Brain microvascular endothelial cell (primary cell): ENCODE measurements around the gene PDXP.

ENCODE experiments used
- DNase-seq: peaks from one replicate; pipeline ENCODE4 v3.0.0-alpha.2; 2020
- H3K27ac ChIP-seq: fragments of 250-450 bp; sonication (Bioruptor Pico); 2 replicates; pipeline ENCODE4 v1.5.1; 2020; ENCODE audit warnings: mild to moderate bottlenecking, moderate library complexity
- H3K27me3 ChIP-seq: fragments of 250-450 bp; sonication (Bioruptor Pico); replicated peaks from 2 replicates; pipeline ENCODE4 v1.5.1; 2020; ENCODE audit warnings: mild to moderate bottlenecking
- H3K36me3 ChIP-seq: fragments of 250-450 bp; sonication (Bioruptor Pico); replicated peaks from 2 replicates; pipeline ENCODE4 v1.5.1; 2020; ENCODE audit warnings: mild to moderate bottlenecking
- H3K4me3 ChIP-seq: 2 replicates; pipeline ENCODE4 v1.5.1; 2011; ENCODE audit warnings: low read depth, mild to moderate bottlenecking, control low read depth, low read length, moderate library complexity
- CTCF ChIP-seq: IDR thresholded peaks from 2 replicates; pipeline ENCODE4 v1.5.1; 2011; ENCODE audit warnings: low read depth, mild to moderate bottlenecking, moderate library complexity, low read length, control low read depth, inconsistent platforms; ENCODE audit errors: missing control alignments
- in situ Hi-C: cut with HindIII; loops from 2 replicates; pipeline ENCODE4 v1.10.0; 2017; ENCODE audit warnings: low sequenced_read_pairs, low pct_ligation_motif_present

Gene PDXP

GRCh38 chr22:37709445-37709765, 50.9 kb downstream of the PDXP start:
- no peak overlapping the region for H3K27ac ChIP-seq
- DNase-seq, result no peak
- H3K36me3 ChIP-seq, result no peaks in the 10 kb centered on the region
- no peak for TF ChIP-seq CTCF
- in situ Hi-C loops, result no loop called here
- no peaks in the 10 kb centered on the region for H3K27me3 ChIP-seq
- no peak overlapping the region for H3K4me3 ChIP-seq

DNA sequence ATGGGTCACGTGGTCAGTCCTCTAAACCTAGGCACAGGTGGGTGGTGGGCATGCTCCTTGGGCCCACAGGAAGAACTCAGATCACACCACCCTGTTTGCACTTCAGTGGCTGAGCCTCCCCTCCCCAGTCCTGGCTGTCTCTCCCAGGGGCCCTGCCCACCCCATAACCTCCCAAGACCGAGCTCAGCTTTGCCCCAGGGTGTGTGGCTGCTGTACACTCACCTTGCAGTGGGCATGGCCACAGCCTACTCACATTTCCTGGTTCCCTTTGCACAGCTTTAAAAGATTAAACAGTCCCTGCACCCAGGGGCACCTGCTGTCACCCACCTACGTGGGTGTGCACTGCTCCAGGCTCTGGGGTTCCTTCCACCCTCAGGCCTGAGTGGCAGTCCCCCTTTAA, 52.2 kb downstream of the PDXP start:
- TF ChIP-seq CTCF, result no peak
- Histone ChIP-seq H3K36me3 (no peaks in the 10 kb centered on the region), H3K4me3 (no peak overlapping the region), H3K27me3 (no peaks in the 10 kb centered on the region), H3K27ac (no peak overlapping the region)
- in situ Hi-C loops, result no loop called here
- no peak for DNase-seq

DNA sequence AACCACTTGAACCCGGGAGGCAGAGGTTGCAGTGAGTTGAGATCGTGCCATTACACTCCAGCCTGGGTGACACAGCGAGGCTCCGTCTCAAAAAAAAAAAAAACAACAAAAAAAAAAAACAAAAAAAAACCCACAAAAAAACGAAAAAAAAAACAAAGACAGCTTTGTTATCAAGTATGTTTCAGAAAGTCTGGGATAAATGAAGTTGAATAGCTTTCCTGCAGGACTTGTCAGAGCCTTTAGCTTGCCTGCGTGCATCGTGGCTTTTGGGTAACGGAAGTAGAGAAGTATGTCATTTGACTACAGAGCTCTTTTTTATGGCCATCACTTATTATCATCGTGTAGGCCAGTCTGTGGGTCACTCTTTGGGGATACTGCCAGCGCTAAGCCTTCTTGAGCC, 53.0 kb downstream of the PDXP start:
- no peak for TF ChIP-seq CTCF
- Histone ChIP-seq H3K36me3 (no peaks in the 10 kb centered on the region), H3K4me3 (no peak overlapping the region), H3K27ac (no peak overlapping the region), H3K27me3 (no peaks in the 10 kb centered on the region)
- in situ Hi-C loops, result no loop called here
- no peak for DNase-seq

DNA sequence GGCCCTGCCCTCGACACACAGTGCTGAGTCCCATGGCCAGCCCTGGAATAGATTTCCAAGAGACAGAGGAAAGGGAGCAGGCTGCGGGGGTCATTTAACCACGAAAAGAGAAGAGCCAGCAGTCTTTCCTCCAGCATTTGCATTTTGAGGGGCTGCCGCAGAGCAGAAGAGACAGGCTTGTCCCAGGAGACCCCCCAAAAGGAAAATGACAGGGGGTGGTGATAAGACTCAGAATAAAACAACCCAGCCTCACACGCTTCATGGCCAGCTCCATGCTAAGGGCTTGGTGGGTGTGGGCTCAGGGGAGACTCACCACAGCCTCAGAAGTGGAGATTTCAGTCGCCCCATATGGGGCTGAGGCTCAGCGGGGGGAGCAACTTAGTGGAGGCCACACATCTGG, 55.2 kb downstream of the PDXP start:
- H3K4me3 ChIP-seq, result no peak overlapping the region
- in situ Hi-C loops, result no loop called here
- no peaks in the 10 kb centered on the region for H3K27me3 ChIP-seq
- TF ChIP-seq CTCF, result no peak
- H3K36me3 ChIP-seq, result no peaks in the 10 kb centered on the region
- H3K27ac ChIP-seq, result no peak overlapping the region
- no peak for DNase-seq

GRCh38 chr22:37714634-37715033, 56.1 kb downstream of the PDXP start:
- Histone ChIP-seq H3K27ac (no peak overlapping the region), H3K4me3 (no peak overlapping the region), H3K36me3 (no peaks in the 10 kb centered on the region), H3K27me3 (no peaks in the 10 kb centered on the region)
- in situ Hi-C loops, result no loop called here
- no peak for DNase-seq
- TF ChIP-seq CTCF, result no peak

- Histone ChIP-seq H3K4me3 (no peak overlapping the region), H3K27me3 (no peaks in the 10 kb centered on the region), H3K27ac (no peak overlapping the region), H3K36me3 (no peaks in the 10 kb centered on the region)
- no peak for TF ChIP-seq CTCF
- in situ Hi-C loops, result no loop called here
- no peak for DNase-seq
These were observed 57.2 kb downstream of the PDXP start for GRCh38 chr22:37715760-37716159.
